Smooth muscle cell of bladder (primary cell): ENCODE measurements around the gene CD80. TPM values are rescaled to one million over a fixed set of nuclear protein-coding genes. Genes with fewer than 3 reads are reported as not detected.

Experiments used
- total RNA-seq: library from RNA; depleted of rRNA; stranded (reverse); fragments of >200 nt; gene quantifications from 2 replicates; pipeline ENCODE4 v1.2.3, GENCODE V29; 2014

Gene CD80, protein sequence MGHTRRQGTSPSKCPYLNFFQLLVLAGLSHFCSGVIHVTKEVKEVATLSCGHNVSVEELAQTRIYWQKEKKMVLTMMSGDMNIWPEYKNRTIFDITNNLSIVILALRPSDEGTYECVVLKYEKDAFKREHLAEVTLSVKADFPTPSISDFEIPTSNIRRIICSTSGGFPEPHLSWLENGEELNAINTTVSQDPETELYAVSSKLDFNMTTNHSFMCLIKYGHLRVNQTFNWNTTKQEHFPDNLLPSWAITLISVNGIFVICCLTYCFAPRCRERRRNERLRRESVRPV
- total RNA-seq: 0.14 TPM in 1 of 2 replicates, not detected in the other

DNA sequence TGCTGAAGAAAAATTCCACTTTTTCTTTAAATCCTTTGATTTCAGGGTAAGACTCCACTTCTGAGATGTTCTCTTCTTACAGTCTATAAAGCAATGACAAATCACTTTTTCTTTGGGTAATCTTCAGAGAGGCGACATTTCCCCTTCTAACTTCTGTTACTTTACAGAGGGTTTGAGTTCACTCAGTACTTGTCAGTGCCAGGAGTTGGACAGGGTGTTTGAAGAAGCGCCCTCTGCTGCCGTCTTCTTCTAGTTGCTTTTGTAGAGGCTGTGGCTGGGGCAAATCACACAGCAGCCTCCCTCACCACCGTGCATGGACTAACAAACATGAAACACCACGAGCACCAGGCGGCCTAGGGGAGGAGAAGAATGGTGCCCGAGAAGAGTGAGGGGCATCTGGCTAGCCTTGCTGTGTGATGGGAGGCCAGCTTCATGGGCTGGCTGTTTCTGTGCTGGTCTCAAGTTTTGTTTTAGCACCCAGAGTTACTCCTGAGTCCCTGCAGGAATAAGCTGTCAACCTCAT is at the start of gene CD80:
Gene CD80 (minus strand): TSS at position 174 of the 523 bp plus-strand sequence. CDS start 1,886 bp downstream, outside the sequence.

GRCh38 chr3:119597548-119598288 is 38.3 kb upstream of the CD80 start, which contains the start of gene PLA1A:
Gene PLA1A, plus strand, starts transcription at chr3:119597885. Its CDS starts 29 bp downstream, at chr3:119597914.

GRCh38 chr3:119579366-119580066 is 20.1 kb upstream of the CD80 start, which contains the start of gene ADPRH:
Gene ADPRH, plus strand, starts transcription at chr3:119579492. Its CDS starts 2,678 bp downstream, at chr3:119582170.

GRCh38 chr3:119498186-119499011 is 61.0 kb downstream of the CD80 start, which contains the start of gene TIMMDC1:
Gene TIMMDC1, plus strand, starts transcription at chr3:119498547. Its CDS starts 187 bp downstream, at chr3:119498734.

Other genes starting within 250 kb of the CD80 start
- gene TMEM39A, start 96.0 kb downstream of the CD80 start, total RNA-seq: 65.8 and 67.6 TPM in 2 replicates
- gene POGLUT1, start 90.7 kb downstream of the CD80 start, total RNA-seq: 13.5 and 25.9 TPM in 2 replicates
- gene TIMMDC1, start 61.1 kb downstream of the CD80 start, total RNA-seq: 46.1 and 60.6 TPM in 2 replicates
- 1.7 TPM in 2 replicates for gene ADPRH, start 19.9 kb upstream of the CD80 start, total RNA-seq
- 0.83 TPM in 1 of 2 replicates, not detected in the other for gene PLA1A, start 38.3 kb upstream of the CD80 start, total RNA-seq
- gene POPDC2, start 101.0 kb upstream of the CD80 start, total RNA-seq: under 0.01 and 0.37 TPM in 2 replicates
- 14.2 and 21.4 TPM in 2 replicates for gene COX17, start 117.8 kb upstream of the CD80 start, total RNA-seq
- 0.14 and 0.18 TPM in 2 replicates for gene CFAP91, start 143.4 kb upstream of the CD80 start, total RNA-seq
- not detected in 2 replicates for gene NR1I2, start 222.5 kb upstream of the CD80 start, total RNA-seq